H1 (cell line): ENCODE measurements around the gene FSIP1. TPM values are rescaled to one million over a fixed set of nuclear protein-coding genes. Genes with fewer than 3 reads are reported as not detected.
A peak's percentile ranks its signal among the peaks of the same experiment; 100 is the strongest.

Source experiments
- CTCF ChIA-PET: fragments of 300-600 bp; sonication (Branson Sonifier 250); formaldehyde crosslinking; loops from one replicate; lab custom pipeline; 2021; ENCODE audit not compliant: partially characterized antibody; lab: Charles Lee
- POLR2A ChIA-PET: fragments of 300-600 bp; sonication (Branson Sonifier 250); formaldehyde crosslinking; loops from one replicate; lab custom pipeline; 2021; ENCODE audit warnings: inconsistent platforms; ENCODE audit not compliant: partially characterized antibody; lab: Charles Lee
- DNase-seq, 2 experiments: peaks; one replicate each; pipeline versions ENCODE4 v3.0.0 to v3.0.0-alpha.2; 2010 to 2022; ENCODE audit warnings: low spot score in 2 of 2, low read depth in 1 of 2, mixed read lengths in 1 of 2
- FAIRE-seq: peaks from 2 replicates; lab custom pipeline; 2011; peaks lifted over from hg19 to GRCh38; lab: Jason Lieb, UNC
- H2AFZ ChIP-seq: 2 replicates; pipeline ENCODE4 v1.8.1; 2012; ENCODE audit warnings: low read length, inconsistent platforms
- H2AK5ac ChIP-seq: 2 replicates; pipeline ENCODE4 v1.6.1; 2013; ENCODE audit warnings: low read depth, low read length
- H2BK120ac ChIP-seq: replicated peaks from 2 replicates; pipeline ENCODE3; 2013; ENCODE audit warnings: low read depth, low read length, inconsistent platforms
- H2BK12ac ChIP-seq: 2 replicates; pipeline ENCODE4 v1.6.1; 2013; ENCODE audit warnings: low read depth, low read length
- H2BK15ac ChIP-seq: 2 replicates; pipeline ENCODE4 v1.6.1; 2013; ENCODE audit warnings: low read length
- H2BK20ac ChIP-seq: 2 replicates; pipeline ENCODE4 v1.6.1; 2013; ENCODE audit warnings: low read length
- H2BK5ac ChIP-seq: 2 replicates; pipeline ENCODE4 v1.6.1; 2013; ENCODE audit warnings: low read depth, low read length
- H3K14ac ChIP-seq: 2 replicates; pipeline ENCODE4 v1.6.1; 2013; ENCODE audit warnings: inconsistent platforms; ENCODE audit not compliant: insufficient read length
- H3K18ac ChIP-seq: 2 replicates; pipeline ENCODE4 v1.6.1; 2013; ENCODE audit warnings: low read length; ENCODE audit errors: extremely low read depth
- H3K23ac ChIP-seq: 2 replicates; pipeline ENCODE4 v1.6.1; 2013; ENCODE audit warnings: inconsistent platforms; ENCODE audit not compliant: insufficient read length
- H3K23me2 ChIP-seq: 2 replicates; pipeline ENCODE4 v1.6.1; 2013; ENCODE audit warnings: low read depth, low read length
- H3K27ac ChIP-seq: 2 replicates; pipeline ENCODE4 v1.6.1; 2011; ENCODE audit warnings: low read depth, low read length, inconsistent platforms
- H3K27me3 ChIP-seq, 4 experiments: replicated peaks in 1 of 4; 1 replicate in 1 of 4; 2 replicates in 3 of 4; pipeline versions ENCODE4 v1.6.1 to v1.8.1; 2011 to 2013; ENCODE audit warnings: low read length in 3 of 4, mild to moderate bottlenecking in 3 of 4, inconsistent platforms in 2 of 4, mixed read lengths in 2 of 4, moderate library complexity in 1 of 4; ENCODE audit not compliant: control insufficient read depth in 3 of 4, insufficient read depth in 3 of 4; ENCODE audit errors: extremely low read depth in 1 of 4
- H3K36me3 ChIP-seq, 4 experiments: 2 replicates each; pipeline versions ENCODE4 v1.6.1 to v1.8.1; 2011 to 2013; ENCODE audit warnings: mild to moderate bottlenecking in 4 of 4, low read length in 3 of 4, moderate library complexity in 2 of 4, control low read depth in 1 of 4, inconsistent platforms in 1 of 4; ENCODE audit not compliant: insufficient read depth in 4 of 4, control insufficient read depth in 2 of 4
- H3K4ac ChIP-seq: replicated peaks from 2 replicates; pipeline ENCODE3; 2013; ENCODE audit warnings: low read length, low read depth, mixed read lengths, inconsistent platforms; ENCODE audit not compliant: insufficient read length
- H3K4me1 ChIP-seq, 4 experiments: replicated peaks in 1 of 4; 1 replicate in 1 of 4; 2 replicates in 3 of 4; pipeline versions ENCODE4 v1.6.1 to v1.8.1; 2011 to 2013; ENCODE audit warnings: low read length in 3 of 4, inconsistent platforms in 2 of 4, mixed read lengths in 1 of 4; ENCODE audit not compliant: insufficient read depth in 4 of 4, control insufficient read depth in 3 of 4
- H3K4me2 ChIP-seq, 2 experiments: 2 replicates each; pipeline versions ENCODE4 v1.6.1 to v1.8.1; 2011 to 2013; ENCODE audit warnings: low read depth in 2 of 2, low read length in 2 of 2, control low read depth in 1 of 2, inconsistent platforms in 1 of 2, mild to moderate bottlenecking in 1 of 2; ENCODE audit not compliant: insufficient read depth in 1 of 2
- H3K4me3 ChIP-seq, 4 experiments: fragments of 200-600, 300-600 bp in 1 of 4; sonication (generic), shearing (Covaris generic), sonication (Bioruptor Twin) in 1 of 4; 2 replicates each; pipeline versions ENCODE4 v1.5.1 to v1.8.1; 2011 to 2016; ENCODE audit warnings: low read length in 4 of 4, low read depth in 3 of 4, control low read depth in 2 of 4, inconsistent platforms in 2 of 4, mild to moderate bottlenecking in 2 of 4, mixed read lengths in 1 of 4, moderate library complexity in 1 of 4; ENCODE audit not compliant: insufficient read depth in 2 of 4; ENCODE audit errors: extremely low read depth in 1 of 4
- H3K56ac ChIP-seq: replicated peaks from 2 replicates; pipeline ENCODE3; 2013; ENCODE audit warnings: low read depth, mild to moderate bottlenecking, mixed read lengths, low read length, inconsistent platforms; ENCODE audit not compliant: insufficient read length
- H3K79me1 ChIP-seq: 2 replicates; pipeline ENCODE4 v1.6.1; 2013; ENCODE audit warnings: low read depth, low read length, control low read depth
- H3K79me2 ChIP-seq, 2 experiments: 2 replicates each; pipeline versions ENCODE4 v1.6.1 to v1.8.1; 2012 to 2013; ENCODE audit warnings: low read length in 2 of 2, mild to moderate bottlenecking in 2 of 2, inconsistent platforms in 1 of 2; ENCODE audit not compliant: insufficient read depth in 2 of 2, control insufficient read depth in 1 of 2
- H3K9ac ChIP-seq, 4 experiments: replicated peaks in 1 of 4; 1 replicate in 1 of 4; 2 replicates in 3 of 4; pipeline versions ENCODE4 v1.6.1 to v1.8.1; 2011 to 2013; ENCODE audit warnings: low read depth in 3 of 4, low read length in 3 of 4, control low read depth in 2 of 4, mild to moderate bottlenecking in 2 of 4, moderate library complexity in 2 of 4, inconsistent platforms in 1 of 4; ENCODE audit errors: extremely low read depth in 1 of 4
- H3K9me3 ChIP-seq, 2 experiments: 2 replicates each; pipeline versions ENCODE4 v1.6.1 to v1.8.1; 2012 to 2013; ENCODE audit warnings: mild to moderate bottlenecking in 2 of 2, moderate library complexity in 2 of 2, control low read depth in 1 of 2, inconsistent platforms in 1 of 2, low read depth in 1 of 2, low read length in 1 of 2, mixed read lengths in 1 of 2; ENCODE audit not compliant: insufficient read depth in 2 of 2
- H4K20me1 ChIP-seq, 2 experiments: replicated peaks in 1 of 2; 2 replicates each; pipeline versions ENCODE3 to v1.8.1; 2011 to 2013; ENCODE audit warnings: inconsistent platforms in 2 of 2, low read length in 2 of 2, mild to moderate bottlenecking in 1 of 2; ENCODE audit not compliant: insufficient read depth in 2 of 2, control insufficient read depth in 1 of 2
- H4K5ac ChIP-seq: 2 replicates; pipeline ENCODE4 v1.6.1; 2013; ENCODE audit warnings: low read length, low read depth, mixed read lengths, inconsistent platforms; ENCODE audit not compliant: insufficient read length
- H4K8ac ChIP-seq: 2 replicates; pipeline ENCODE4 v1.8.0; 2013; ENCODE audit warnings: mild to moderate bottlenecking, moderate library complexity, low read length, inconsistent platforms; ENCODE audit not compliant: insufficient read depth; ENCODE audit errors: extremely low read depth
- H4K91ac ChIP-seq: replicated peaks from 2 replicates; pipeline ENCODE3; 2013; ENCODE audit warnings: low read length, mixed read lengths, inconsistent platforms; ENCODE audit not compliant: insufficient read length
- BCL11A ChIP-seq, 2 experiments: IDR thresholded peaks; one replicate each; pipeline ENCODE4 v1.6.1; 2011; ENCODE audit warnings: low read depth in 2 of 2, low read length in 2 of 2, mild to moderate bottlenecking in 2 of 2
- CHD2 ChIP-seq: IDR thresholded peaks from 2 replicates; pipeline ENCODE4 v1.6.1; 2012; ENCODE audit warnings: low read length, improper control_type of control experiment
- EZH2 ChIP-seq: fragments of 200-600 bp; sonication (generic); IDR thresholded peaks from 2 replicates; pipeline ENCODE4 v1.7.1; 2012; ENCODE audit warnings: low read depth, mild to moderate bottlenecking, moderate library complexity, low read length, inconsistent platforms; ENCODE audit not compliant: severe bottlenecking
- GABPA ChIP-seq: IDR thresholded peaks from 2 replicates; pipeline ENCODE4 v1.6.1; 2011; ENCODE audit warnings: mild to moderate bottlenecking, low read length, moderate library complexity, borderline replicate concordance; ENCODE audit not compliant: insufficient read depth
- HDAC2 ChIP-seq, 2 experiments: fragments of 300-600 bp in 1 of 2; sonication (generic) in 1 of 2; IDR thresholded peaks; 2 replicates each; pipeline ENCODE4 v1.6.1; 2011 to 2012; ENCODE audit warnings: low read depth in 2 of 2, low read length in 2 of 2, mild to moderate bottlenecking in 2 of 2, moderate library complexity in 2 of 2, borderline replicate concordance in 1 of 2, inconsistent platforms in 1 of 2
- KDM5A ChIP-seq: fragments of 200-600 bp; IDR thresholded peaks from 2 replicates; pipeline ENCODE4 v1.7.1; 2012; ENCODE audit warnings: mild to moderate bottlenecking, low read length, inconsistent platforms, mixed read lengths
- POLR2A ChIP-seq, 2 experiments: IDR thresholded peaks; 1 replicate in 1 of 2; 2 replicates in 1 of 2; pipeline ENCODE4 v1.6.1; 2011; ENCODE audit warnings: low read depth in 2 of 2, low read length in 2 of 2, mild to moderate bottlenecking in 2 of 2; ENCODE audit errors: control extremely low read depth in 1 of 2
- POLR2AphosphoS5 ChIP-seq: IDR thresholded peaks from 2 replicates; pipeline ENCODE4 v1.6.1; 2011; ENCODE audit warnings: low read depth, low read length
- RFX5 ChIP-seq: IDR thresholded peaks from 2 replicates; pipeline ENCODE4 v1.6.1; 2011; ENCODE audit warnings: low read depth, low read length, improper control_type of control experiment, borderline replicate concordance
- RXRA ChIP-seq: IDR thresholded peaks from 2 replicates; pipeline ENCODE4 v1.6.1; 2011; ENCODE audit warnings: low read depth, mild to moderate bottlenecking, low read length, moderate library complexity; ENCODE audit not compliant: insufficient read depth
- WGBS, 2 experiments: shearing (Covaris generic) in 1 of 2; methylation state at CpG; one replicate each; pipeline versions ENCODE4 v1.1.6 to v1.1.7; 2013 to 2015; ENCODE audit warnings: low lambda C conversion rate in 2 of 2, mixed read lengths in 2 of 2, inconsistent platforms in 1 of 2, low coverage in 1 of 2, missing lambda C conversion rate in 1 of 2; ENCODE audit not compliant: insufficient replicate concordance in 2 of 2, insufficient coverage in 1 of 2, insufficient read length in 1 of 2; ENCODE audit errors: extremely low coverage in 1 of 2, missing lambda C conversion rate in 1 of 2; 5-methylcytosine and 5-hydroxymethylcytosine counted together
- polyA plus RNA-seq, 7 experiments: library from polyadenylated mRNA; depleted of rRNA in 3 of 7; stranded (reverse) in 5 of 7; unstranded in 2 of 7; fragments of >200 nt in 5 of 7; fragments of 200-250 nt in 2 of 7; gene quantifications; 1 replicate in 5 of 7; 2 replicates in 1 of 7; 4 replicates in 1 of 7; pipeline versions ENCODE4 v1.2.1 to v1.2.3, GENCODE V29; 2011 to 2013; ENCODE audit warnings: missing spikeins in 2 of 7, mixed read lengths in 2 of 7
- total RNA-seq: library from RNA; stranded (reverse); fragmentation: NEBNext Ultra II Directional; extraction: Animal tissue kit (Norgen Biotek cat#: 25700); gene quantifications from 2 replicates; pipeline ENCODE4 v1.2.1, GENCODE V29; 2021
- TF ChIP-seq, protein P1 (sequence below): IDR thresholded peaks from 2 replicates; pipeline ENCODE4 v1.6.1; 2011; ENCODE audit warnings: low read length, improper control_type of control experiment

FSIP1 gene
- total and polyA plus RNA-seq, 2 of the 8 experiments (the other 6 are each of a cell fraction or from before 2014, with no cell fraction given) = 0.18 to 1.3 TPM

- H3K4me3 ChIP-seq = no peak overlapping the region
- no peak overlapping the region for H3K23ac ChIP-seq
- H3K56ac ChIP-seq = no peak overlapping the region
- H3K9ac ChIP-seq = no peak overlapping the region; a peak in 1 of 7 replicates
- H2AK5ac ChIP-seq = no peak overlapping the region
- H4K20me1 ChIP-seq = peaks cover 0 to 2% of the 10 kb centered on the region in 2 experiments
- H3K36me3 ChIP-seq = peaks cover 47 to 73% (median 65%) of the 10 kb centered on the region in 4 experiments
- ChIA-PET POLR2A (interaction anchor here (2.4 to 6.3 kb wide), 3 partner anchors 10 to 14 kb away, joined by 18 to 117 read pairs (median 22); no protein-coding TSS in a partner anchor), CTCF (interaction anchor here (0.6 to 1.7 kb wide), 6 partner anchors 10 to 864 kb away, joined by 3 to 7 read pairs (median 3); no protein-coding TSS in a partner anchor)
- H2BK15ac ChIP-seq = no peak overlapping the region
- H3K27ac ChIP-seq = no peak overlapping the region
- no peak overlapping the region for H3K14ac ChIP-seq
- no peak for TF ChIP-seq HDAC2 (IDR thresholded peaks at IDR 0.05; ENCODE audit: borderline replicate concordance in 1 of 2, low read depth in 2 of 2, low read length in 2 of 2)
- no peak for TF ChIP-seq KDM5A
- TF ChIP-seq CHD2 = no peak
- peak; percentile 28 to 85; a peak in 2 of 3 replicates for TF ChIP-seq POLR2A (IDR thresholded peaks at IDR 0.05; ENCODE audit: control extremely low read depth in 1 of 2, low read depth in 2 of 2, low read length in 2 of 2)
- TF ChIP-seq, protein P1, sequence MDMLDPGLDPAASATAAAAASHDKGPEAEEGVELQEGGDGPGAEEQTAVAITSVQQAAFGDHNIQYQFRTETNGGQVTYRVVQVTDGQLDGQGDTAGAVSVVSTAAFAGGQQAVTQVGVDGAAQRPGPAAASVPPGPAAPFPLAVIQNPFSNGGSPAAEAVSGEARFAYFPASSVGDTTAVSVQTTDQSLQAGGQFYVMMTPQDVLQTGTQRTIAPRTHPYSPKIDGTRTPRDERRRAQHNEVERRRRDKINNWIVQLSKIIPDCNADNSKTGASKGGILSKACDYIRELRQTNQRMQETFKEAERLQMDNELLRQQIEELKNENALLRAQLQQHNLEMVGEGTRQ = no peak
- TF ChIP-seq EZH2 = no peak
- no peak for TF ChIP-seq BCL11A (IDR thresholded peaks at IDR 0.05; ENCODE audit: low read depth in 2 of 2, low read length in 2 of 2)
- peak; percentile 59; the same call in 1 of the 2 replicates for TF ChIP-seq POLR2AphosphoS5
- TF ChIP-seq GABPA = no peak
- TF ChIP-seq RFX5 = no peak
- TF ChIP-seq RXRA = no peak
- FAIRE-seq (no peak), DNase-seq (no peak)
- H3K4me1 ChIP-seq = peaks cover 4 to 14% (median 9%) of the 10 kb centered on the region in 4 experiments
- H3K4ac ChIP-seq = no peak overlapping the region
- H4K8ac ChIP-seq = no peak overlapping the region
- H3K9me3 ChIP-seq = no peaks in the 10 kb centered on the region
- H3K27me3 ChIP-seq = no peaks in the 10 kb centered on the region; a peak in 1 of 7 replicates
- no peak overlapping the region for H4K5ac ChIP-seq
- 0 out of 2 replicates have a peak, but pooled peaks cover 3% of the 10 kb centered on the region for H3K79me1 ChIP-seq
- H3K23me2 ChIP-seq = peaks cover 9% of the 10 kb centered on the region
- no peak overlapping the region for H2AFZ ChIP-seq
- no peak overlapping the region for H4K91ac ChIP-seq
- H2BK5ac ChIP-seq = no peak overlapping the region
- no peak overlapping the region for H3K4me2 ChIP-seq
- H3K18ac ChIP-seq = no peak overlapping the region
- no peak overlapping the region for H2BK120ac ChIP-seq
- peaks cover 0 to 20% of the 10 kb centered on the region in 2 experiments; a peak in 2 of 4 replicates for H3K79me2 ChIP-seq
- 89% methylated on average over 3 of the region's 3 CpGs; no CpG with 5 or more reads in 1 of the 2 experiments for WGBS, 2 experiments
- H2BK12ac ChIP-seq = no peak overlapping the region
- no peak overlapping the region for H2BK20ac ChIP-seq
Observed at GRCh38 chr15:39584662-39585388, 197.8 kb downstream of the FSIP1 start.
